HG02763 (cell line): ENCODE results near the gene PIEZO2.

Source experiments
- ATAC-seq: cut with Tn5 transposase; IDR thresholded peaks from one replicate; pipeline ENCODE4 v1.9.1; 2021; ENCODE audit warnings: mild to moderate bottlenecking, moderate library complexity; ENCODE audit not compliant: unreplicated experiment

Gene PIEZO2

GRCh38 chr18:11034884-11035283 is 114.5 kb downstream of the PIEZO2 start:
- no peak for ATAC-seq

- ATAC-seq: no peak
Measured at GRCh38 chr18:11033503-11033902, 115.9 kb downstream of the PIEZO2 start.

DNA sequence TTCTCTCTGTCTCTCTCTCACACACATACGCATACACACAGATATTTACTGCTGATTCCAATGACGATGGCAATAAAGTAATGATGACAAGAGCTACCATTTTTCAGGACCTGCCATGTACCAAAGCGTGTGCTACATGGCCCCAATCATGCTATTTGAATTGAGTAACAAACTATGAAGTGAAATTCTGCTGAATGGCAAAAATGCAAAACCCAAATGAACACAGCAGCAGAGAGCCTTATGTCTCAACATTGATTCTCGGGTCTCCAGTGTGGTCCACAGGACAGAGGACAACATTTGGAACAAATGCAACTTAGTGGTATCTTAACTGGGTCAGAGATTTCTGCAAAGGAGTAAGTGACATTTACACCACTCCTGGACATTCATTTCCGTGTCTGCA is 117.4 kb downstream of the PIEZO2 start:
- no peak for ATAC-seq

GRCh38 chr18:11029021-11029420 is 120.3 kb downstream of the PIEZO2 start:
- no peak for ATAC-seq

DNA sequence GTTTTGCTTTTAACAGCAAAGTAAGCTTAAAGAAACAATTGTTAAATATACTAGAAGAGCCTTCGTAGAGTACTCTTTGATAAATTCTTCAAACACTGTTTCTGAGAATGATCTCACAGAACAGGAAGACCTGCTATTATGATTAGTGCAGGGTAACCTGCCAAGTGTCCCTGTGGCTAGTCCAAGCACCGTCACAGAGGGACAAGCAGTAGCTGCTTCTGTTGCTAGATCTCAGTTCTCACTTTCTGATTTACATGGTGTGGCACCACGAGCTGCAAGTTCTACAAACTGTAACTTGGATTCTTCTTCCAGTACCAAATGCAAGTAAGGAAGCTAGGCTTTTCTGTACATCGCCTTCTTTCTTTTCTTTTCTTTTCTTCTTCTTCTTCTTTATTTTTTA is 121.5 kb downstream of the PIEZO2 start:
- ATAC-seq: no peak

GRCh38 chr18:11025671-11026070 is 123.7 kb downstream of the PIEZO2 start:
- ATAC-seq: no peak

DNA sequence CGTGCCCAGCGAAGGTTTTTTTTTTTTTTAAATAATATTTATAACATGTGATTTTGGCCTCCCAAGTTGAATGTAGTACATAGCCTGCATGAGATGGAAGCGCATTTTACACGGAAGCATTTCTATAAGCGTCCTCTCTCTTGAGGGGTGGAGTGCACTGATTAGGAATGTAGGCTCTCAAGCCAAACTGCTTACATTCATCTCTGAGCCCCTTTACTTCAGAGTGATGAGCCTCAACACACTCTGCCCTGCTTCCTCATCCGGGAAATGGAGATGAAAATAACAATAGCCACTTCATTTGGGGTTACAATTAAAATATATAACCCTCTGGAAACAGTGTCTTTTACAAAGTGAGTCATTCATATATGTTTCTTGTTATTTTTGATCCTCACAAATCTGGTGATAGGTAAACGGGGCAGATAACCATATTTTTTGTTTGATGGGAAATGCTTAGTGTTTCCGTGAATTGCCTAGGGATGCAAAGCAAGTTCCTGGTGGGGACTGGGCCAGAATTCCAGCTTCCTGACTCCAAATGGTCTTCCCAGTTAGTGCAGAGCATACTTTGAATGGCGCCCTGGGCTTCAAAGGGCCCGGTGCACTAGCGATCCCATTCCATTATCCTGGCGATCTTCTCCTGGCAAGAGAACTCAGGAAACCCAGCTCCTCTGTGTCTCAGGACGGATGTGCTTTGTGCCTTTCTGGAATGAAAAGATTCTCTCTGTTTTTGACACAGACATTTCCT is 124.3 kb downstream of the PIEZO2 start:
- ATAC-seq: no peak

DNA sequence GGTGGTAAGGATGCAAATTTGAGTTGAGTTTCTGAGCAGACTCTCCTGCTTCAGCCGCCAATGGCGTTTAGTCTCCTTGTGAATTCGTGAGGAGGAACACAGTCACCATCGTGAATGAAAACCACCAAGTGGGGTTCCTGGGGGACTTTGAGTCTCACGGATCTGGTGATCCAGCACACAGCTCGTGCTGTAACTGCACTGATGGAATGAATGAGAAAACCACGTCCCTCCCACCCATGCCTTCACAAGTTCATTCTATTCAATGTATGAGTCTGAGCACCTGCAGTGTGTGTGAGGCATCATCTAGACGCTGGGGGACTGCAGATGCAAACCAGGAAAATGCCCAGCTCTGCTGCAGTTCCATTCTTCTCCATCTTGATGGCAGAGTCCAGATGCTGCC is 127.9 kb downstream of the PIEZO2 start:
- ATAC-seq: no peak

DNA sequence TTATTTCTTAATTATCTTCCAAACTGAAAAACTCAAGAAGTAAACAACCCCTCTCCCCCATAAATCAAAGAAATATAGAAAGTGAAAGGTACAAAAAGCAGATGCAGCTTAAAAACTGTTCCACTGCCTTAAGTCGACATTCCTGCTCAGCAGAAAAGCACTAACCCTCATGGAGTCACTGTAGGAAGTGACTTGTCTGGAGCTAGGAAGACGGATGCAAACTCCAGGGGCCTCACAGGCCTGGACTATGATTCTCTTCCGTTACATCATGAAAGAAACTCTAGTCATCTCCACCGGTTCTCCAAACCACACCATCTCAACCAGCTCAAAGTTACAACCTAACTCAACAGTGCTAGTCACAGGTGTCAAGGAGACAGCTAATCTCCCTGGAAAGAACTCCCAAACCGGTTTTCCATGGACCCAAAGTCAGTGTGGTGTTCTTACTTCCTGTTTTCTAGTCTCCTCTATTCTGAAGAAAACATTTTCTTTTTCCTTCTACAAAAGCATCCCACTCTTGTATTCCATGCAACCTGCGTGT is 128.4 kb downstream of the PIEZO2 start:
- ATAC-seq: no peak

DNA sequence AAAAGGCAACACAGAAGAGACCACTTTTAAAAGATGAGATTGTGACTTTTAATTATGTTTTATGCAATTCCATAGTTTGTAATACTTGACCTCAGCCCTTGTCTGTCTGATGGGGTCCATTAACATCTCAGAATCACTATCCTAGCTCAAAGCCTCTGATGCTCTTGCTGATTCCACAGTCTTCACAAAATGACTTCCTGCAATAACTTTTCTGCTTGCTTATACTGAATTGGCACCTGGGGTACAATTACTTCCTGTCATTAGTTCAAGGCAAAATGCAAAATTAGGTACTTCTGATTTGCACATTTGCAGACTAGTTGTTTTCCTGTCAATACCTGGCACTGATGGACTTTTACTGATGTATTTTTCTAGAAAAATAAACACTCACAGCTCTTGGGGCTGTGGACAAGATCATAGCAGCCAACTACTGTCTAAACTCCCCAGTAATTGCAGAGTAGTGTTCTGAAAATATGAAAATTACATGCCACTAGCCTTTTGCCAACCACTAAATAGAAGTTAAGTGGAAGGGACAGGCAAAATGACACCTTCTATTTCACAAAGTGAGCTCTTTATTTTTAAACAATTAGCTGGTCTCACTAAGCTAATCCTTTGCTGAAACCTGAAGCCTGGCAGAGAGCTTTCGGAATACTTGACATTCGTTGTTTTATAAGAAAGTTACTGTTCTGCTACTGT is 129.1 kb downstream of the PIEZO2 start:
- ATAC-seq: no peak

DNA sequence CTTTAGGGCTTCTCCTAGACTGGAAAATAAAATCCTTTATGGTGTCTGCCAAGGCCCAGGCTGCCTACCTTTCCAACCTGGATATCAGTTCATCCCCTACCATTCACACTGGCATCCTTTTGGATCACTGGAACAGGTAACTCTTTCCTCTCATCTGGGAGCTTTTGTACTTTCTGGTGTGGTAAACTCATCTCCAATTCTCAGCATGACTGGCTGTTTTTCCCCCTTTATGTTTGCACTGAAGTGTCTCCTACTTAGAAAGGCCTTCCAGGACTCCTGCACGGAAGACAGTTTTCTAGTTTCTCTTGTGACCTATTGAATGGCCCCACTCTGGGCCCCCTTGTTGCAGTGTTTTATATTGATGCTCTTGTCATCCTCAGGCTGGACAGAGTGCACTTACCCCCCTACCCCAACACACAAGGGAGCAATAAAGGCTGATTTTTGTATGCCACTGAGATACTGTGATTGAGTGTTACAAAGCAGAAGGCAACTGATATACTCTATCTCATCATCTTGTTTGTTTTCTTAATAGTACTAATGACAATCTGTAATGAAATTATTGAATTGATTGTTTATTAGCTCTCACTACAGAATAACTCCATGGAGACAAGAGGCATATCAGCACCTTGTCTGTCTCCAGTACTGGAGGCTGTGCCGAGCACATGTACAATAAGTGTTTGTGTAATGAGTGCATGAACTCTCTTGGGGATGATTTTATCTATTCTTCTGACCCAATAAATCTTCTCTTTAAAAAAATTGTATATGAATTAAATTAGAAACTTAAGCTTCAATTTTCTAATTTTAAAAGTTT is 129.9 kb downstream of the PIEZO2 start:
- ATAC-seq: no peak

GRCh38 chr18:11009869-11010268 is 139.5 kb downstream of the PIEZO2 start:
- ATAC-seq: no peak

GRCh38 chr18:11009147-11009546 is 140.2 kb downstream of the PIEZO2 start:
- no peak for ATAC-seq

- ATAC-seq: no peak
Measured at GRCh38 chr18:11008505-11008904, 140.9 kb downstream of the PIEZO2 start.

DNA sequence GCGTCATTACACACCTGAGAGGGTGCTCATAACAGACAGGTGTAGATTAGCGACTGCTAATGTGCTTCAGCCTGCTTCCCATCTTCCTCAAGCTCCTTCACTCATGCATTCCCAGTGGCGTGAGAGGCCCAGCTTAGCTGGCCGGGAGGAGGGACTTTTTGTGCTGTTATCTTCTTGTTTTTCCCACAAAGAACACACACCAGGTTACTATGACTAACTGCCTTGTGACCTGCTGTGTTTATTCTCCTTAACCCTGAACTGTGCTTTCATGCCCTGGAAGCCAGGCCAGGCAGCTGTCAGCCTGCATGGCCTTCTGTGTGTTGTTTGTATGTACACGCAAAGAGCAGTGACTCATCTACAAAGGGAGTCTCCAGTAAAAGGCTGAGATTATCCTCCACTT is 143.8 kb downstream of the PIEZO2 start:
- no peak for ATAC-seq

DNA sequence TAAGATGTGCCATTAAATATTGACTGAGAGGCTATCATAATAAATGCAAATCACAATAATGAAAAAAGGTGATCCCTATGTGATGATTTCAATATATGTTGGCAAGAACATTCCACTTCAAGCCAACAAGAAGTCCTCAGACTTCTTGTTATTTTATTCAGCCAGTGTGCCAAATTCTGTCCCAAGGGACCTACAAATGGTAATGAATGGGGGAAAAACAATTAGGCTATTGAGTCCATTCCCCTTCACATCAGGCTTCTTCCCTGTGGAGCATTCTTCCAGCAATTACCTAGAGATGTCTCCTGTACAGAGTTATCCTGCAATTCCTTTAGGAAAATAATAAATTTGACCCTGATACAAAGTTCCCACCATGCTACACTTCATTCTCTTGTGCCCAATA is 144.4 kb downstream of the PIEZO2 start:
- no peak for ATAC-seq

- no peak for ATAC-seq
Measured at GRCh38 chr18:11004294-11004693, 145.1 kb downstream of the PIEZO2 start.

DNA sequence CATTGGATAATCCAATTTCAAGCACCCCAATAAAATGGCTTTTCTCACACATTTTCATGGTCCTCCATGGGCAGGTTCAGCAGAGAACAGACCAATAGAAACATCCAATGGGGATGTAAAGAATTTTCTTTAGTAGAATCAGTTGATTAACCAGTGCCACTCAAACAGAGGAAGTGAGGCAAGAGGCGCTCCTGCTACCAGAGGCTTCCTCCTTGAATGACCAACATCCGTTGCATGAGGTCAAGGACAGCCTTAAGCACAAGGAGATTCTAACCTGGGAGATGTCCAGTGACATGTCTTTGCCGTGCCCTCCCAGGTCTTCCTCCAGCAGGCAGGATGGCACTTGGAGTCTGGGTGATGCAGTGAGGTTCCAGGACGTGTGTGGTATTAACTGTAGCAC is 146.6 kb downstream of the PIEZO2 start:
- no peak for ATAC-seq

- no peak for ATAC-seq
Measured at GRCh38 chr18:11002277-11002676, 147.1 kb downstream of the PIEZO2 start.

GRCh38 chr18:11000071-11000470 is 149.3 kb downstream of the PIEZO2 start:
- no peak for ATAC-seq

DNA sequence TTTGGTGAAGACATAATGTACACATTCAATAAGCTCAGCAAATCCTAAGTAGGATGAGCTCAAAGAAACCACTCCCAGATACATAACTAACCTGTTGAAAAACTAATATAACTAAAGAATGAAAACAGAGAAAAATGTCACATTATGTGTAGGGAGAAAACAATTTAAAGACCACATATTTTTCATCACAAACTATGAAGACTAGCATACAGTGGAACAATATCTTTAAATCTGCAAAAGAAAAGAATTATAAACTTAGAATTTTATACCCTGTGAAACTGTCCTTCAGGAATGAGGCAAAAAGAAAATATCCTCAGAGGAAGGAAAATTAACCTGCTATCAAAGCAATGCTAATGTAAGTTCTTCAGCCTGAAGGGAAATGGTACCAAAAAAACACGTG is 151.5 kb downstream of the PIEZO2 start:
- ATAC-seq: no peak

- ATAC-seq: no peak
Measured at GRCh38 chr18:10995550-10995949, 153.8 kb downstream of the PIEZO2 start.
